Stimulated activated CD8-positive, alpha-beta memory T cell treated with anti-CD3 and anti-CD28 coated beads, Interleukin-7, amount 100 ng/mL, for 4 hours (primary cell): Measurements from ENCODE around the gene MOB3B.

Experiments
- DNase-seq, 2 donors: peaks; one replicate each; pipeline ENCODE4 v3.0.0-alpha.2; 2020; ENCODE audit warnings: low read depth in 2 of 2

MOB3B gene

GRCh38 chr9:27367175-27367798 lies 162.3 kb downstream of the MOB3B start:
- no peak for DNase-seq

GRCh38 chr9:27365707-27366376 lies 163.8 kb downstream of the MOB3B start:
- no peak for DNase-seq

GRCh38 chr9:27362447-27363210 lies 167.0 kb downstream of the MOB3B start:
- DNase-seq, result no peak

GRCh38 chr9:27361492-27361891 lies 168.1 kb downstream of the MOB3B start:
- DNase-seq, result no peak

- DNase-seq, result no peak
Observed at GRCh38 chr9:27359763-27360162, 169.9 kb downstream of the MOB3B start.

GRCh38 chr9:27358007-27358406 lies 171.6 kb downstream of the MOB3B start:
- DNase-seq, result no peak

GRCh38 chr9:27356446-27356845 lies 173.2 kb downstream of the MOB3B start:
- DNase-seq, result no peak

- DNase-seq, result no peak
Observed at GRCh38 chr9:27355166-27355565, 174.4 kb downstream of the MOB3B start.

GRCh38 chr9:27353474-27354229 lies 176.0 kb downstream of the MOB3B start:
- DNase-seq, result no peak

- no peak for DNase-seq
Observed at GRCh38 chr9:27353166-27353473, 176.5 kb downstream of the MOB3B start.

GRCh38 chr9:27352457-27353165 lies 177.0 kb downstream of the MOB3B start:
- no peak for DNase-seq

GRCh38 chr9:27351438-27351837 lies 178.2 kb downstream of the MOB3B start:
- no peak for DNase-seq

GRCh38 chr9:27350382-27350976 lies 179.1 kb downstream of the MOB3B start:
- no peak for DNase-seq

GRCh38 chr9:27349698-27350080 lies 179.9 kb downstream of the MOB3B start:
- DNase-seq, result no peak

GRCh38 chr9:27348785-27349697 lies 180.6 kb downstream of the MOB3B start:
- no peak for DNase-seq

GRCh38 chr9:27347889-27348288 lies 181.7 kb downstream of the MOB3B start:
- DNase-seq, result no peak

- no peak for DNase-seq
Observed at GRCh38 chr9:27344776-27345175, 184.8 kb downstream of the MOB3B start.

GRCh38 chr9:27341545-27342294 lies 187.9 kb downstream of the MOB3B start:
- DNase-seq, result no peak

GRCh38 chr9:27340961-27341511 lies 188.6 kb downstream of the MOB3B start:
- no peak for DNase-seq
